ENCODE results near the gene MTA2. TPM values are rescaled to one million over a fixed set of nuclear protein-coding genes. Genes with fewer than 3 reads are reported as not detected.

The MTA2 gene
- total and polyA plus RNA-seq, 2 donors (not counting 1 experiment from before 2014, with no cell fraction given) = 37.2 to 139 TPM

DNA sequence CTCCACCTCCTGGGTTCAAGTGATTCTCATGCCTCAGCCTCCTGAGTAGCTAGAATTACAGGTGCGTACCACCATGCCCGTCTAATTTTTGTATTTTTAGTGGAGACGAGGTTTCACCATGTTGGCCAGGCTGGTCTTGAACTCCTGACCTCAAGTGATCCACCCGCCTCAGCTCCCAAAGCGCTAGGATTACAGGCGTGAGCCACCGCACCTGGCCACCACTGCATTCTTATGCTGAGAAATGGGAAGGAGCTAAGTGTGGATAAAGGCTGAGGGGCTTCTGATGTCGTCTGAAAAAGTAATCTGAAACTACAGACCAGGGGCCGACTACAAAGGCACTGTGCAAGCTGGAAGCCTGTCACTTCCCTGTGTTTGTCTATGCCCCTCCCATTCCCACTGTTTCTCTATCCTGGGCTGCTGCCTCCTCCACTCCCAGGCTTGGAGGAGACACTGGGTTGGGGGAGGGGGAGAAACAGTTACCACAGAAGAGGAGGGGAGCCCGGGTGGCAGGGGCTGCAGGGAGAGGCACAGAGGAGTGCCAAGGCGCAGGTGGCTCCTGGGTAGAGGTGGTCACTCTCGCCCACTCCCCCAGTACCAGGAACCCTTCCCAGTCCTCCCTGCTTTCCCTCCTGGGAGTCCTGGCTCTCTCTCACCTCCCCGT is 2.9 kb upstream of the MTA2 start:
- Histone ChIP-seq H4K20me1 (ENCODE audit: control insufficient read depth, insufficient read depth, low read length, poor library complexity, severe bottlenecking) (peaks cover 7% of the 10 kb centered on the region), H2AFZ (ENCODE audit: insufficient read depth, low read depth, low read length, poor library complexity, severe bottlenecking) (no peak overlapping the region), H3K4me1 (ENCODE audit: control insufficient read depth in 2 of 2, insufficient read depth in 2 of 2, low read length in 2 of 2) (peaks cover 10 to 33% of the 10 kb centered on the region in 2 donors), H3K36me3 (replicated peaks in 1 of 2; ENCODE audit: control extremely low read depth in 1 of 2, control insufficient read depth in 1 of 2, extremely low read depth in 1 of 2, insufficient read depth in 2 of 2, low read length in 1 of 2) (peaks cover 0 to 48% of the 10 kb centered on the region in 2 experiments), H3K4me2 (replicated peaks; ENCODE audit: low read depth, low read length, poor library complexity, severe bottlenecking) (no peak overlapping the region), H3K79me2 (ENCODE audit: control insufficient read depth, insufficient read depth, low read length) (peaks cover 65% of the 10 kb centered on the region), H3K27ac (ENCODE audit: low read length in 2 of 2) (no peak overlapping the region), H3K9me3 (ENCODE audit: control extremely low read depth in 1 of 3, control insufficient read depth in 2 of 3, insufficient read depth in 1 of 3, low read length in 2 of 3) (no peaks in the 10 kb centered on the region), H3K27me3 (replicated peaks in 1 of 4; ENCODE audit: control extremely low read depth in 1 of 4, control insufficient read depth in 3 of 4, insufficient read depth in 4 of 4, low read length in 3 of 4) (no peaks in the 10 kb centered on the region), H3K4me3 (ENCODE audit: control extremely low read depth in 1 of 5, extremely low read depth in 1 of 5, insufficient read depth in 1 of 5, low read depth in 2 of 5, low read length in 4 of 5) (no peak overlapping the region), H3K9ac (ENCODE audit: low read length) (no peak overlapping the region)
- DNase-seq = no peak
- 92% methylated on average over 10 of the region's 13 CpGs for WGBS (ENCODE audit: insufficient coverage)
- Mint-ChIP-seq H3K9me3 (ENCODE audit: insufficient read depth) (no peaks in the 10 kb centered on the region), H3K4me1 (peaks cover 37% of the 10 kb centered on the region), H3K27ac (no peak overlapping the region), H3K4me3 (no peak overlapping the region), H3K27me3 (no peaks in the 10 kb centered on the region)
- intact Hi-C loops (cut with micrococcal nuclease) = no loop called here
- CTCF ChIA-PET = interaction anchor here (1.4 to 2.5 kb wide), 2 partner anchors 13 to 180 kb away, joined by 5 to 13 read pairs; partner anchors contain the start of gene TUT1
- POLR2A ChIA-PET = interaction anchor here (0.8 to 1.2 kb wide), 2 partner anchors 11 to 13 kb away, joined by 3 to 9 read pairs; partner anchors contain the start of gene TUT1
- TF ChIP-seq, protein P1, sequence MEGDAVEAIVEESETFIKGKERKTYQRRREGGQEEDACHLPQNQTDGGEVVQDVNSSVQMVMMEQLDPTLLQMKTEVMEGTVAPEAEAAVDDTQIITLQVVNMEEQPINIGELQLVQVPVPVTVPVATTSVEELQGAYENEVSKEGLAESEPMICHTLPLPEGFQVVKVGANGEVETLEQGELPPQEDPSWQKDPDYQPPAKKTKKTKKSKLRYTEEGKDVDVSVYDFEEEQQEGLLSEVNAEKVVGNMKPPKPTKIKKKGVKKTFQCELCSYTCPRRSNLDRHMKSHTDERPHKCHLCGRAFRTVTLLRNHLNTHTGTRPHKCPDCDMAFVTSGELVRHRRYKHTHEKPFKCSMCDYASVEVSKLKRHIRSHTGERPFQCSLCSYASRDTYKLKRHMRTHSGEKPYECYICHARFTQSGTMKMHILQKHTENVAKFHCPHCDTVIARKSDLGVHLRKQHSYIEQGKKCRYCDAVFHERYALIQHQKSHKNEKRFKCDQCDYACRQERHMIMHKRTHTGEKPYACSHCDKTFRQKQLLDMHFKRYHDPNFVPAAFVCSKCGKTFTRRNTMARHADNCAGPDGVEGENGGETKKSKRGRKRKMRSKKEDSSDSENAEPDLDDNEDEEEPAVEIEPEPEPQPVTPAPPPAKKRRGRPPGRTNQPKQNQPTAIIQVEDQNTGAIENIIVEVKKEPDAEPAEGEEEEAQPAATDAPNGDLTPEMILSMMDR (IDR thresholded peaks at IDR 0.05) = no peak
- TF ChIP-seq EZH2 (IDR thresholded peaks at IDR 0.05; ENCODE audit: borderline replicate concordance, insufficient read depth, low read depth, low read length, poor library complexity, severe bottlenecking) = no peak
- no peak for ATAC-seq (ENCODE audit: low read depth)

DNA sequence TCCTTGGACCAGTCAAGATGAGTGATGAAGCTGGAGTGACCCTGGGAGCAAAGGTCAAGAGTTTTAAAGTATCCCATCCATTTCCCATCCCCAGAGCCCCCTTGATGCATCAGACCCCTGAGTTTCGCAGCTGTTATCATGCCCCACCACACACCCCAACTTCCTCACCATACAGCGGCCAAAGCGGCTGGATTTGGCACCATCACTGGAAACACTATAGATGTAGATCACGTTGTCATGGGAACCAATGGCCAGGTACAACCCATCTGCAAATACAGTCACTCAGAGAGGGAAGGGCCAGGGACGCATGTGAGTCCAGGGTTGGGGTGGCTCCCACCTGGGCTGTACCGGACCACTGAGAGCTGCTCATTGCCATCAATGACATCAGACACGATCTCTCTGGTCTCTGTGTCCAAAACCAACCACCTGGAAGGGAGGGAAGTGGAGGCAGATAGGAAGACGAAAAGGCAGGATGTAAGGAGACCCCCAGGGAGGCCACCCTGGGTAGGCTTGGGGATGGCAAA is 2.2 kb upstream of the MTA2 start:
- Mint-ChIP-seq H3K4me1 (peaks cover 44% of the 10 kb centered on the region), H3K27me3 (no peaks in the 10 kb centered on the region), H3K4me3 (peak overlapping the region; percentile 97), H3K27ac (peak overlapping the region; percentile 82), H3K9me3 (ENCODE audit: insufficient read depth) (no peaks in the 10 kb centered on the region)
- H3K27ac ChIP-seq (ENCODE audit: low read length in 2 of 2) = no peak overlapping the region
- H3K4me2 ChIP-seq (replicated peaks; ENCODE audit: low read depth, low read length, poor library complexity, severe bottlenecking) = no peak overlapping the region
- ChIA-PET POLR2A (interaction anchor here (0.8 to 1.2 kb wide), 4 partner anchors 11 to 106 kb away, joined by 3 to 9 read pairs (median 4); partner anchors contain the start of gene TUT1), CTCF (interaction anchor here (0.8 to 2.5 kb wide), 3 partner anchors 12 to 179 kb away, joined by 3 to 13 read pairs (median 5); partner anchors contain the start of genes LBHD1, TUT1 and UQCC3)
- 78% methylated on average over 3 of the region's 8 CpGs for WGBS (ENCODE audit: insufficient coverage)
- H3K9ac ChIP-seq (ENCODE audit: low read length) = no peak overlapping the region
- DNase-seq (no peak), ATAC-seq (ENCODE audit: low read depth) (no peak)
- H3K4me1 ChIP-seq (ENCODE audit: control insufficient read depth in 2 of 2, insufficient read depth in 2 of 2, low read length in 2 of 2) = peaks cover 18 to 41% of the 10 kb centered on the region in 2 donors
- intact Hi-C loops (cut with micrococcal nuclease) = no loop called here
- no peak for TF ChIP-seq EZH2 (IDR thresholded peaks at IDR 0.05; ENCODE audit: borderline replicate concordance, insufficient read depth, low read depth, low read length, poor library complexity, severe bottlenecking)
- H3K36me3 ChIP-seq (replicated peaks in 1 of 2; ENCODE audit: control extremely low read depth in 1 of 2, control insufficient read depth in 1 of 2, extremely low read depth in 1 of 2, insufficient read depth in 2 of 2, low read length in 1 of 2) = peaks cover 0 to 43% of the 10 kb centered on the region in 2 experiments
- H4K20me1 ChIP-seq (ENCODE audit: control insufficient read depth, insufficient read depth, low read length, poor library complexity, severe bottlenecking) = peaks cover 7% of the 10 kb centered on the region
- H3K9me3 ChIP-seq (ENCODE audit: control extremely low read depth in 1 of 3, control insufficient read depth in 2 of 3, insufficient read depth in 1 of 3, low read length in 2 of 3) = peaks cover 0 to 3% (median 0%) of the 10 kb centered on the region in 3 donors
- H2AFZ ChIP-seq (ENCODE audit: insufficient read depth, low read depth, low read length, poor library complexity, severe bottlenecking) = no peak overlapping the region
- H3K27me3 ChIP-seq (replicated peaks in 1 of 4; ENCODE audit: control extremely low read depth in 1 of 4, control insufficient read depth in 3 of 4, insufficient read depth in 4 of 4, low read length in 3 of 4) = no peaks in the 10 kb centered on the region
- H3K4me3 ChIP-seq (ENCODE audit: control extremely low read depth in 1 of 5, extremely low read depth in 1 of 5, insufficient read depth in 1 of 5, low read depth in 2 of 5, low read length in 4 of 5) = no peak overlapping the region
- H3K79me2 ChIP-seq (ENCODE audit: control insufficient read depth, insufficient read depth, low read length) = peaks cover 60% of the 10 kb centered on the region

Data from B cell (primary cell).